Endodermal cell (in vitro differentiated cells): ENCODE data around the gene BCL11B. TPM values are rescaled to one million over a fixed set of nuclear protein-coding genes. Genes with fewer than 3 reads are reported as not detected.
A peak's percentile ranks its signal among the peaks of the same experiment; 100 is the strongest.

Source experiments
- DNase-seq: peaks from one replicate; pipeline ENCODE4 v3.0.0-alpha.2; 2017
- H3K27ac ChIP-seq: 2 replicates; pipeline ENCODE4 v1.5.1; 2013; ENCODE audit warnings: mild to moderate bottlenecking, low read depth, low read length, moderate library complexity
- H3K27me3 ChIP-seq: 2 replicates; pipeline ENCODE4 v1.6.1; 2013; ENCODE audit warnings: mild to moderate bottlenecking, low read length, moderate library complexity; ENCODE audit not compliant: insufficient read depth, control insufficient read depth, poor library complexity, severe bottlenecking
- H3K36me3 ChIP-seq: 2 replicates; pipeline ENCODE4 v1.7.0; 2013; ENCODE audit warnings: mild to moderate bottlenecking, low read length, moderate library complexity; ENCODE audit not compliant: control insufficient read depth, insufficient read depth
- H3K4me1 ChIP-seq: one replicate; pipeline ENCODE4 v1.7.0; 2013; ENCODE audit warnings: low read length; ENCODE audit not compliant: control insufficient read depth, insufficient read depth
- H3K4me3 ChIP-seq: 2 replicates; pipeline ENCODE4 v1.5.1; 2013; ENCODE audit warnings: mild to moderate bottlenecking, low read length, moderate library complexity
- H3K9ac ChIP-seq: 2 replicates; pipeline ENCODE4 v1.6.1; 2013; ENCODE audit warnings: mild to moderate bottlenecking, low read length, moderate library complexity; ENCODE audit not compliant: poor library complexity, severe bottlenecking; ENCODE audit errors: extremely low read depth
- H3K9me3 ChIP-seq: 2 replicates; pipeline ENCODE4 v1.6.1; 2013; ENCODE audit warnings: mild to moderate bottlenecking, low read length, moderate library complexity; ENCODE audit not compliant: control insufficient read depth
- H3K27ac Mint-ChIP-seq: 2 replicates; pipeline ENCODE4 v1.8.0; 2020; ENCODE audit warnings: mixed read lengths
- H3K27me3 Mint-ChIP-seq: 2 replicates; pipeline ENCODE4 v1.8.0; 2021; ENCODE audit warnings: mild to moderate bottlenecking, mixed read lengths; ENCODE audit not compliant: insufficient read depth
- H3K36me3 Mint-ChIP-seq: 2 replicates; pipeline ENCODE4 v1.8.0; 2020; ENCODE audit warnings: low read depth, mixed read lengths
- H3K4me1 Mint-ChIP-seq: 2 replicates; pipeline ENCODE4 v1.8.0; 2020; ENCODE audit warnings: mixed read lengths
- H3K4me3 Mint-ChIP-seq: 2 replicates; pipeline ENCODE4 v1.8.0; 2020; ENCODE audit warnings: mild to moderate bottlenecking, moderate library complexity, mixed read lengths
- H3K9me3 Mint-ChIP-seq: 2 replicates; pipeline ENCODE4 v1.8.0; 2020; ENCODE audit warnings: mild to moderate bottlenecking, mixed read lengths
- WGBS, 2 experiments: methylation state at CpG; one replicate each; pipeline versions ENCODE4 v1.1.5 to v1.1.7; 2013; ENCODE audit warnings: missing lambda C conversion rate in 2 of 2, mixed read lengths in 1 of 2; ENCODE audit not compliant: insufficient coverage in 1 of 2, insufficient read length in 1 of 2; 5-methylcytosine and 5-hydroxymethylcytosine counted together
- total RNA-seq, 2 donors: library from RNA; stranded (reverse); fragmentation: NEBNext Ultra II Directional in 1 of 2; extraction: Animal tissue kit (Norgen Biotek cat#: 25700) in 1 of 2; gene quantifications; 2 replicates in 1 of 2; 3 replicates in 1 of 2; pipeline ENCODE4 v1.2.1, GENCODE V29; 2021
- TF ChIP-seq, protein P1 (sequence below): fragments of 200-600 bp; sonication (generic); conservative IDR thresholded peaks from 2 replicates; pipeline ENCODE4 v1.5.0; 2021; ENCODE audit warnings: antibody characterized with exemption, mild to moderate bottlenecking

The BCL11B gene
- total RNA-seq, 2 donors from 2014 or later, result 5.7 to 6.0 TPM

DNA sequence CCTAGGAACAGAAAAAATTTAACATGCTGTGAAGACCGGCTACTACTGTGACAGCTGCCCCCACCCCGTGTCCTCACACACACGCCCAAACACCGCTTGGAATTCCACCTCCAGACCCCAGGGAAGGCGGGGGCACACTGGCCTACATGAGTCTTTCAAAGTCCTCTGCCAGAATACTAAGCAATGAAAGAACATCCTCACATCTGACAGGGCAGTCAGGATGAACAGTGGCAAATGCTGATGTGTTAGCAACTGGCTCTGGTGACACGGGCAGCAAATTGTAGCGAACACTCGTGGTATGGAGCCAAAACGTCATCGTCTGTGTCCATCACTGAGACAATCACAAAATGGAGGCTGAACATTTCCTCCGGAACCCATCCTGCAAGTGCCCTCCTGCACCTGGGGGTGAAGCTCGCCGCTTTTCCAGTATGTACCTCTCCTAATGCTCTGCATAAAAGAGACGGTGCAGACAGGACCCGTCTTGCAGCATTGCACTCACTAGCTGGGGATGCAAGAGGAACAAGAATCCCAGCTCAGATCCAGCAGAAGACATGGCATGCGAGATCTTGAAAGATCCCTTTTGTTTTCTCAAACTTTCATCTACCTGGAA, 94.8 kb downstream of the BCL11B start:
- Mint-ChIP-seq H3K27ac (no peak overlapping the region), H3K4me3 (no peak overlapping the region)

DNA sequence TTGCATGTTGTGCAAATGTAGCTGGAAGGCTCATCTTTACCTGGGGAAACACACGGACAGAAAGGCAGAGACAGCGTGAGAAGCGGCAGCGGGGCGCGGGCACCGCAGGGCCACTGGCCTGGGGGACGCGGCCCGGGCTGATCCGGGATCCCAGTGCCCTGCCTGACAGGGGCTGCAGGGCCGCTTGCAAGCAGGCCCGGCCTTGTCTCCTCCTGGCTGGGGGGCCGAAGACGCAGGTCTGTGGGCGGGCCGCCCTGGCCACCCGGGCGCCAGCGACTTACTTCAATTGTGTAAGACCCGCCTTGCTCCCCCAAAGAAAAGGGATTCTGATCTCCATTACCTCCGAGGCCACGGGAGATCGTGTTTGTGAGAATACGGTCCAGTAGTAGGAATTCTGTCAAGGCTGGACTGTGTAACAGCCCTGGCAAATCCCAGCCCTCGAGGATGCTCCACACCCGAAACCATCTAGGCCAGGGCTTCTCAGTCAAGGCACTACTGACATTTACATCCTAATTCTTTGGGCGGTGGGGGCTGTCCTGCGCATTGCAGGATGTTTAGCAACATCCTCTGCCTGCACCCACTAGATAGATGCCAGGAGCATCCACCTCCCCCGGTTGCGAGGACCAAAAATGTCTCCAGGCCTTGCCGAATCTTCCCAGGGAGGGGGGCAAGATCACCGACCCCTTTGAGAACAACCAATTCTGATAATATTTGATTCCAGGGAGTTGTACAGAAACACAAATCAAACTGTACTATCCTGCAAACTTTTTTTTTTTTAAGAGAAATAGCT, 95.6 kb downstream of the BCL11B start:
- Mint-ChIP-seq H3K27ac (no peak overlapping the region), H3K4me3 (no peak overlapping the region), H3K27me3 (peaks cover 2% of the 10 kb centered on the region), H3K9me3 (no peaks in the 10 kb centered on the region), H3K4me1 (peaks cover 7% of the 10 kb centered on the region), H3K36me3 (peaks cover 14% of the 10 kb centered on the region)
- Histone ChIP-seq H3K27ac (no peak overlapping the region), H3K27me3 (no peaks in the 10 kb centered on the region), H3K4me1 (no peaks in the 10 kb centered on the region), H3K4me3 (no peak overlapping the region), H3K9me3 (no peaks in the 10 kb centered on the region), H3K9ac (no peak overlapping the region), H3K36me3 (peaks cover 7% of the 10 kb centered on the region)
- peak; percentile 43 for DNase-seq
- TF ChIP-seq, protein P1, sequence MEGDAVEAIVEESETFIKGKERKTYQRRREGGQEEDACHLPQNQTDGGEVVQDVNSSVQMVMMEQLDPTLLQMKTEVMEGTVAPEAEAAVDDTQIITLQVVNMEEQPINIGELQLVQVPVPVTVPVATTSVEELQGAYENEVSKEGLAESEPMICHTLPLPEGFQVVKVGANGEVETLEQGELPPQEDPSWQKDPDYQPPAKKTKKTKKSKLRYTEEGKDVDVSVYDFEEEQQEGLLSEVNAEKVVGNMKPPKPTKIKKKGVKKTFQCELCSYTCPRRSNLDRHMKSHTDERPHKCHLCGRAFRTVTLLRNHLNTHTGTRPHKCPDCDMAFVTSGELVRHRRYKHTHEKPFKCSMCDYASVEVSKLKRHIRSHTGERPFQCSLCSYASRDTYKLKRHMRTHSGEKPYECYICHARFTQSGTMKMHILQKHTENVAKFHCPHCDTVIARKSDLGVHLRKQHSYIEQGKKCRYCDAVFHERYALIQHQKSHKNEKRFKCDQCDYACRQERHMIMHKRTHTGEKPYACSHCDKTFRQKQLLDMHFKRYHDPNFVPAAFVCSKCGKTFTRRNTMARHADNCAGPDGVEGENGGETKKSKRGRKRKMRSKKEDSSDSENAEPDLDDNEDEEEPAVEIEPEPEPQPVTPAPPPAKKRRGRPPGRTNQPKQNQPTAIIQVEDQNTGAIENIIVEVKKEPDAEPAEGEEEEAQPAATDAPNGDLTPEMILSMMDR, result no peak
- 97 to 99% methylated on average over 23 to 33 of the region's 33 CpGs for WGBS, 2 experiments

More for the DNA sequence above, 94.8 kb downstream of the BCL11B start:
- Histone ChIP-seq H3K4me1 (no peaks in the 10 kb centered on the region), H3K9ac (no peak overlapping the region), H3K36me3 (peaks cover 7% of the 10 kb centered on the region), H3K27ac (no peak overlapping the region), H3K4me3 (no peak overlapping the region), H3K9me3 (no peaks in the 10 kb centered on the region), H3K27me3 (no peaks in the 10 kb centered on the region)
- Mint-ChIP-seq H3K36me3 (peaks cover 14% of the 10 kb centered on the region), H3K27me3 (peaks cover 2% of the 10 kb centered on the region), H3K4me1 (peaks cover 7% of the 10 kb centered on the region), H3K9me3 (no peaks in the 10 kb centered on the region)
- 90 to 94% methylated on average over 11 to 16 of the region's 16 CpGs for WGBS, 2 experiments
- DNase-seq, result peak; percentile 38
- TF ChIP-seq, protein P1, result no peak

DNA sequence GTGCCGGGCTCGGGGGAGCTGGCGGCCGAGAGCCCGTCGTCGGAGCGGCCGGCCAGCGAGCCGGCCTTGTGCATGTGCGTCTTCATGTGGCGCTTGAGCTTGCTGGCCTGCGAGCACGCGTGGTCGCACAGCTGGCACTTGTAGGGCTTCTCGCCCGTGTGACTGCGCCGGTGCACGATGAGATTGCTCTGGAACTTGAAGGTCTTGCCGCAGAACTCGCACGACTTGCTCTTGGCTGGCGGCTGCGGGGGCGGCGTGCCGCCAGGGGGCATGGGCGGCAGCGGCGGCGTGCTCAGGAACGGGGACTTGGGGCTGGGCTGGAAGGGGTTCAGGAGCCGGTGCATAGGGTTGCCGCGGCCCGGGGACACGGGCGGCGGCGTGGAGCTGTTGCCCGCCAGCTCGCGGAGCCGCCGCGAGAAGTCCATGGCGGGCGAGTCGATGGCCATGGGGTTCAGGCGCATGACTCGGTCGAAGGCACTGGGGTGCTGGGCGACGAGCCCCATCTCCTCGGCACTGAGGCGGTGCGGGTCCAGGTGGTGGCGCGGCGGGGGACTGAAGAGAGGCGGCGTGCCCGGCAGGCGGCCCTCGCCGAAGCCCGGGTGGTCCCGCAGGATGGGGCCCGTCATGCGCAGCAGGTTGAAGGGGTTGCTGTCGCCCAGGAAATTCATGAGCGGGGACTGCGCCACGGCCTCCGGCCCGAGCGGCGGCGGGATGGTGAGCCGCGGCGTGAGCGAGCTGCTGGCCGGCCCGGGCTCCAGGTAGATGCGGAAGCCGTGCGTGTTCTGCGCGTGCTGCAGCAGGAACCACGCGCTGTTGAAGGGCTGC, 96.5 kb downstream of the BCL11B start:
- no peak overlapping the region for H3K27ac Mint-ChIP-seq
- TF ChIP-seq, protein P1, result no peak
- H3K4me3 Mint-ChIP-seq, result no peak overlapping the region
- H3K9me3 Mint-ChIP-seq, result no peaks in the 10 kb centered on the region
- H3K27me3 Mint-ChIP-seq, result peaks cover 2% of the 10 kb centered on the region
- H3K9me3 ChIP-seq, result no peaks in the 10 kb centered on the region
- WGBS, 2 experiments, result 96 to 99% methylated on average over 78 to 95 of the region's 95 CpGs
- H3K27me3 ChIP-seq, result no peaks in the 10 kb centered on the region
- no peak overlapping the region for H3K27ac ChIP-seq
- no peak overlapping the region for H3K4me3 ChIP-seq
- H3K36me3 Mint-ChIP-seq, result peaks cover 14% of the 10 kb centered on the region
- H3K36me3 ChIP-seq, result peaks cover 7% of the 10 kb centered on the region
- no peak overlapping the region for H3K9ac ChIP-seq
- peaks cover 7% of the 10 kb centered on the region for H3K4me1 Mint-ChIP-seq
- DNase-seq, result peak; percentile 42
- no peaks in the 10 kb centered on the region for H3K4me1 ChIP-seq
